IPS-11a (cell line): ENCODE measurements around the gene COL13A1.

Source experiments
- H3K4me3 ChIP-seq: one replicate; pipeline ENCODE4 v1.5.1; 2013; ENCODE audit warnings: low read depth, low read length, control low read depth

COL13A1 gene

GRCh38 chr10:69844698-69845097 lies 43.0 kb downstream of the COL13A1 start:
- H3K4me3 ChIP-seq, result no peak overlapping the region

- no peak overlapping the region for H3K4me3 ChIP-seq
These were observed 44.0 kb downstream of the COL13A1 start for GRCh38 chr10:69845574-69846292.

- no peak overlapping the region for H3K4me3 ChIP-seq
These were observed 44.7 kb downstream of the COL13A1 start for GRCh38 chr10:69846293-69846921.

GRCh38 chr10:69847458-69847857 lies 45.8 kb downstream of the COL13A1 start:
- H3K4me3 ChIP-seq, result no peak overlapping the region

- H3K4me3 ChIP-seq, result no peak overlapping the region
These were observed 46.2 kb downstream of the COL13A1 start for GRCh38 chr10:69847883-69848282.

GRCh38 chr10:69848454-69848853 lies 46.7 kb downstream of the COL13A1 start:
- no peak overlapping the region for H3K4me3 ChIP-seq

GRCh38 chr10:69849825-69850224 lies 48.1 kb downstream of the COL13A1 start:
- no peak overlapping the region for H3K4me3 ChIP-seq

- H3K4me3 ChIP-seq, result no peak overlapping the region
These were observed 48.7 kb downstream of the COL13A1 start for GRCh38 chr10:69850440-69850839.

- no peak overlapping the region for H3K4me3 ChIP-seq
These were observed 49.6 kb downstream of the COL13A1 start for GRCh38 chr10:69851306-69851705.

- H3K4me3 ChIP-seq, result no peak overlapping the region
These were observed 51.4 kb downstream of the COL13A1 start for GRCh38 chr10:69853064-69853463.

- H3K4me3 ChIP-seq, result no peak overlapping the region
These were observed 53.0 kb downstream of the COL13A1 start for GRCh38 chr10:69854511-69855345.

GRCh38 chr10:69855346-69856111 lies 53.8 kb downstream of the COL13A1 start:
- H3K4me3 ChIP-seq, result no peak overlapping the region

GRCh38 chr10:69856601-69857166 lies 55.0 kb downstream of the COL13A1 start:
- H3K4me3 ChIP-seq, result no peak overlapping the region

GRCh38 chr10:69858201-69858600 lies 56.5 kb downstream of the COL13A1 start:
- no peak overlapping the region for H3K4me3 ChIP-seq

- no peak overlapping the region for H3K4me3 ChIP-seq
These were observed 58.6 kb downstream of the COL13A1 start for GRCh38 chr10:69860271-69860670.

- no peak overlapping the region for H3K4me3 ChIP-seq
These were observed 59.8 kb downstream of the COL13A1 start for GRCh38 chr10:69861251-69862240.

- no peak overlapping the region for H3K4me3 ChIP-seq
These were observed 61.3 kb downstream of the COL13A1 start for GRCh38 chr10:69862882-69863530.

GRCh38 chr10:69863580-69863979 lies 61.9 kb downstream of the COL13A1 start:
- no peak overlapping the region for H3K4me3 ChIP-seq

GRCh38 chr10:69864321-69864720 lies 62.6 kb downstream of the COL13A1 start:
- H3K4me3 ChIP-seq, result no peak overlapping the region
